BLaER1 treated with 17β-estradiol and CSF1 and Interleukin-3, amounts not matched to agents 10 nM and 100 nM (cell line): Measurements from ENCODE around the gene SHROOM3.

Source experiments
- H3K27ac ChIP-seq, 11 experiments: shearing (Covaris generic); formaldehyde crosslinking; 2 replicates each; pipeline ENCODE4 v1.8.1; 2022
- H3K27me3 ChIP-seq, 11 experiments: shearing (Covaris generic); formaldehyde crosslinking; 2 replicates each; pipeline ENCODE4 v1.8.1; 2022
- H3K36me3 ChIP-seq, 11 experiments: shearing (Covaris generic); formaldehyde crosslinking; 2 replicates each; pipeline ENCODE4 v1.8.1; 2022
- H3K4me1 ChIP-seq, 10 experiments: shearing (Covaris generic); formaldehyde crosslinking; 2 replicates each; pipeline ENCODE4 v1.8.1; 2022
- H3K4me2 ChIP-seq, 11 experiments: shearing (Covaris generic); formaldehyde crosslinking; 2 replicates each; pipeline ENCODE4 v1.8.1; 2022
- H3K4me3 ChIP-seq, 10 experiments: shearing (Covaris generic); formaldehyde crosslinking; 2 replicates each; pipeline ENCODE4 v1.8.1; 2022
- H3K9ac ChIP-seq, 11 experiments: shearing (Covaris generic); formaldehyde crosslinking; 2 replicates each; pipeline ENCODE4 v1.8.1; 2022
- H3K9me3 ChIP-seq, 11 experiments: shearing (Covaris generic); formaldehyde crosslinking; replicated peaks in 1 of 11; 2 replicates each; pipeline ENCODE4 v1.8.1; 2022
- H4K20me1 ChIP-seq, 11 experiments: shearing (Covaris generic); formaldehyde crosslinking; 2 replicates each; pipeline ENCODE4 v1.8.1; 2022
- Cebpa-rat ChIP-seq, 11 experiments: shearing (Covaris generic); IDR thresholded peaks; 2 replicates each; pipeline ENCODE4 v1.8.1; 2022

SHROOM3 gene

DNA sequence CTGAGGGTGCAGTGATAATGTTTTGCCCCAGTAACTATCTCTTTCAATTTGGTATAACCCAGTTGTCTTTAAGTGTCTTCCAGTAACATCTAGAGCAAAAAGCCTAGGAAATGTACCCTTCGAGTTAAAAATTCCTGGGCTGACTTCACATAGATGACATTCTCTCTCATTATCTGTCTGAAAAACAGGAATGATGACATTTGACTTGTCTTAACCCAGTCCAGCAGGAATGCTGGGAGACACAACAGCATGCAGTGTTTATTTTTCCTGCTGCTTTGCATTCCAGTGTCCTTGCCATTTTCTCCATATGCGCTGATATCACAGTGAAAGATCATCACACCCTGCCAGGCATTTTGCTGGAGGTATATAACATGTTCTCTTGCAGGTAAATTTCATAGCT lies 333.0 kb downstream of the SHROOM3 start:
- peaks cover 0 to 8% (median 3%) of the 10 kb centered on the region in 10 experiments; a peak in 8 of 20 replicates for H3K4me1 ChIP-seq
- H3K36me3 ChIP-seq: peaks cover 0 to 97% (median 72%) of the 10 kb centered on the region in 11 experiments; a peak in 17 of 22 replicates
- no peak for TF ChIP-seq Cebpa-rat (IDR thresholded peaks at IDR 0.05)
- no peak overlapping the region for H3K4me2 ChIP-seq
- H4K20me1 ChIP-seq: no peaks in the 10 kb centered on the region
- no peaks in the 10 kb centered on the region for H3K27me3 ChIP-seq
- no peak overlapping the region for H3K9ac ChIP-seq
- peaks cover 0 to 6% (median 0%) of the 10 kb centered on the region in 11 experiments; a peak in 3 of 22 replicates for H3K9me3 ChIP-seq
- no peak overlapping the region for H3K27ac ChIP-seq
- no peak overlapping the region for H3K4me3 ChIP-seq

DNA sequence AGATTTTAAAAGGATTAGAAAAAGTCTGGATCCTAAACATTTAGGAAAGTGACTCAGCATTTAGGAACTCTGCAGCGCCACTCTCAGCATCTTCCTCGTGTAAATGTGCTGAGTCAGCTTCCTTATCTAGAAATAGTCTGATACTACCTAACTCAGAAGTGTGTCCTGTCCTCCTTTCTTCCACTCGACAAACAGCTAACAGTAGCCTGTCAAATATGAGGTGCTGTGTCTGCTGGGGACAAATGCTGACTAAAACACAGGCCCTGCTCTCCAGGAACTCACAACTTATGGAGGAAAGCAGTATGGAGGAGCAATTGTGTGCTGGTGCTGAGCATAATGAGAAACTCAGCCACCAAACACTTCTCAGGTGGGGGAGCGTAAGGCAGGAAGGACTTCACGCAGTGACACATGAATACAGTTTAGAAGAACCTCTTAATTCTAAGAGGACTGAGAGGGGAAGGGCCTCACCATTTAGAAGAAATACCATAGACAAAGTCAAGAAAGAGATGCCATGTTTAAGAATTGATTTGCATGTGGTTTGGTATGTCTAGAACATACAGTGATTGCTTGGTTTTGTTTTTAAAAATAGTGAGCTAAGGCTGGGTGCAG lies 337.6 kb downstream of the SHROOM3 start:
- H3K36me3 ChIP-seq: peaks cover 0 to 99% (median 93%) of the 10 kb centered on the region in 11 experiments; a peak in 17 of 22 replicates
- peak overlapping the region in 4 of 11 experiments; percentile 27 to 34 (median 30); a peak in 4 of 22 replicates for H3K4me2 ChIP-seq

DNA sequence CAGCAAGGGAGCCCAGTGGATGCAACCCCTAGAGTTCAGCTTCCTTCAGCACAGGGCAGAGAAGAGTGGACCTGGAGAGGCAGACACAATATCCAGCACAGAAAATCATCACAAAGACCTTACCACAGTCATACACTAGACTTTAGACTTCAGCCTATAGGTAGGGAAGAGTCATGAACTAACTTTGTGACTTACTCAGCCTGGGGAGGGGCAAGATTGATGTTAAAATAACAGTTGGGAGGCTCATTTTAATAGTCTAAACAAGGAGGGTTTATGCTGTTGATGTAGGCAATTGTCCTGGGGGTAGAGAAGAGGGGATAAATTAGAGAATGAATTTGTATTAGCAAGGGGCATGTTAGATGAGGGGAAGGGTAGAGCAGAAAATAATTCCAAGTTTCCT lies 338.7 kb downstream of the SHROOM3 start:
- no peaks in the 10 kb centered on the region for H4K20me1 ChIP-seq
- H3K36me3 ChIP-seq: peaks cover 0 to 99% (median 94%) of the 10 kb centered on the region in 11 experiments; a peak in 17 of 22 replicates
- H3K9me3 ChIP-seq: peaks cover 0 to 10% (median 0%) of the 10 kb centered on the region in 11 experiments; a peak in 4 of 22 replicates
- no peak for TF ChIP-seq Cebpa-rat (IDR thresholded peaks at IDR 0.05)
- H3K4me3 ChIP-seq: no peak overlapping the region
- H3K4me2 ChIP-seq: no peak overlapping the region
- H3K4me1 ChIP-seq: peaks cover 0 to 8% (median 3%) of the 10 kb centered on the region in 10 experiments; a peak in 8 of 20 replicates
- H3K9ac ChIP-seq: no peak overlapping the region
- H3K27me3 ChIP-seq: no peaks in the 10 kb centered on the region
- no peak overlapping the region for H3K27ac ChIP-seq

More for the DNA sequence above, 337.6 kb downstream of the SHROOM3 start:
- Histone ChIP-seq H3K9ac (no peak overlapping the region), H3K27ac (peak overlapping the region in 2 of 11 experiments; percentile 31 to 43; a peak in 2 of 22 replicates), H3K9me3 (peaks cover 0 to 10% (median 0%) of the 10 kb centered on the region in 11 experiments; a peak in 4 of 22 replicates), H3K4me3 (no peak overlapping the region), H3K27me3 (no peaks in the 10 kb centered on the region), H3K4me1 (peaks cover 0 to 8% (median 3%) of the 10 kb centered on the region in 10 experiments; a peak in 8 of 20 replicates), H4K20me1 (no peaks in the 10 kb centered on the region)
- TF ChIP-seq Cebpa-rat (IDR thresholded peaks at IDR 0.05): no peak

DNA sequence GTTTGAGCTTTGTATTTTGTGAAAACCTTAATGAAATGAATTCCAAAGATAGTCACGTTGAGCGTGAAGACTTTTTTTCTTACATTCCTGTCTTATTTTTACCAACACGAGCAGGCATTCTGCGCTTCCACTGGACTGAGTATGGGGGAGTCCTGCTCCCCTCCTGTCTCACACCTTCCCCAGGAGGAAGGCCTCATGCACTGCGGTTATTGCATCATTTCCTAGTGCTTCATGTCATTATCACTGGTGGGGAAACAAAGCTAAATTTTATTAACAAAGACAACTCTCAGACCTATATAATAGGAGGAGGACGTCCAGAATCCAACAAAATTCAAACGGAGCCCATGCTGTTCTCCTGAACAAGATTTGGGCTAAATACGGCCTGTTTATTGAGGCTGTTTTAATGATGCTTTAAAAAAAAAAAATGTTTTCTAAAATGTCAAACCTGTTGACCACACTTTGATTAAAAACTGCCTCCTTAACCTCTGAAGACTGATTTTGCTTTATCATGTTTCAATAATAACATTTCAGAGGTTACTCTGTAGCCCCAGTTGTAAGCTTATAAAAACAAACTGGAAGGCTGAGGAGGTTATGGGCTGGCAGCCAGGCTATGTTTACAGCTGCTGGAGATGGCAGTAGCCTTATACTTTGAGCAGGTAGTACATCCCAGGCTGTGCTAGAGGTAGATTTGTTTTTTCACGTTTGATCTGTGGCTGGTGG lies 344.9 kb downstream of the SHROOM3 start:
- peaks cover 0 to 92% (median 79%) of the 10 kb centered on the region in 11 experiments; a peak in 17 of 22 replicates for H3K36me3 ChIP-seq
- H3K27ac ChIP-seq: no peak overlapping the region
- H3K9ac ChIP-seq: no peak overlapping the region
- H3K9me3 ChIP-seq: peaks cover 0 to 10% (median 0%) of the 10 kb centered on the region in 11 experiments; a peak in 2 of 22 replicates
- H3K4me2 ChIP-seq: no peak overlapping the region
- H4K20me1 ChIP-seq: no peaks in the 10 kb centered on the region
- peaks cover 0 to 9% (median 0%) of the 10 kb centered on the region in 10 experiments; a peak in 2 of 20 replicates for H3K4me1 ChIP-seq
- no peak overlapping the region for H3K4me3 ChIP-seq
- 0 out of 22 replicates have a peak, but pooled peaks of 1 of the 11 experiments have one; percentile 37 for TF ChIP-seq Cebpa-rat (IDR thresholded peaks at IDR 0.05)
- no peaks in the 10 kb centered on the region for H3K27me3 ChIP-seq

DNA sequence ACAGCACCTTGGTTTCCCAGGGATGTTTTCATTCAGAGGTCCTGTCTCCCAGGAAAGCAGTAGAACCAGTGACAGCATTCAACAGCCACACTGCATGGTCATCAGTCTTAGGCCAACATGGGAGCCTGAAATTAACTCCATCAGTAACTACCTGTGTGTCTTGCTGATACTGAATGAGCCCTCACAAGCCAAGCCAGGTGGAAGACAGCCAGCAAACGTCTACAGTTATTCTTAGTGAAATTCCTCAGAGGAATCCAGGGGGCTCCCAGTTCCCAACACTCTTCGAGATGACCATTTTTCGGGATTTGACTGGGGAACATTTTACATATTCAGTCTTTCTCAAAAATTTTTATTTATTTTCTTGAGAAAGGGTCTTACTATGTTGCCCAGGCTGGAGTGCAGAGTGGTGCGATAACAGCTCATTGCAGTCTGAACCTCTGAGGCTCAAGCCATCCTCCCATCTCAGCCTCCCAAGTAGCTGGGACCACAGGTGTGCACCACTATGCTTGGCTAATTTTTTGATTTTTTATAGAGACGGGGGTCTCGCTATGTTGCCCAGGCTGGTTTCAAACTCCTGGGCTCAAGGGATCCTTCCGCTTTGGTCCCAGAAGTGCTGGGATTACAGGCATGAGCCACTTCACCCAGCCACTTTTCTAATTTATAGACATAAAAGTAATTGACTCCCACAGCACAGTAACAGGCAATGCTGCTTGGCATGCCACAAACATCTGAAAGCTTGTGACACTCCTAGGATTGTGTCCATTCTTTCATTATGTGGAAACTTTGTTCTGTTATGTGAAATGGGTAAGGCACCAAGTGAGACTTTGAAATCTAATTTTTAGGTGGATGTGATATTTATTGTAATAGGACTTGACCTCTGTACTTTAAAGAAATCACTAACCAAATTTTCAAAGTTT lies 346.0 kb downstream of the SHROOM3 start:
- Histone ChIP-seq H3K27ac (no peak overlapping the region), H3K4me3 (no peak overlapping the region), H3K4me2 (no peak overlapping the region)

DNA sequence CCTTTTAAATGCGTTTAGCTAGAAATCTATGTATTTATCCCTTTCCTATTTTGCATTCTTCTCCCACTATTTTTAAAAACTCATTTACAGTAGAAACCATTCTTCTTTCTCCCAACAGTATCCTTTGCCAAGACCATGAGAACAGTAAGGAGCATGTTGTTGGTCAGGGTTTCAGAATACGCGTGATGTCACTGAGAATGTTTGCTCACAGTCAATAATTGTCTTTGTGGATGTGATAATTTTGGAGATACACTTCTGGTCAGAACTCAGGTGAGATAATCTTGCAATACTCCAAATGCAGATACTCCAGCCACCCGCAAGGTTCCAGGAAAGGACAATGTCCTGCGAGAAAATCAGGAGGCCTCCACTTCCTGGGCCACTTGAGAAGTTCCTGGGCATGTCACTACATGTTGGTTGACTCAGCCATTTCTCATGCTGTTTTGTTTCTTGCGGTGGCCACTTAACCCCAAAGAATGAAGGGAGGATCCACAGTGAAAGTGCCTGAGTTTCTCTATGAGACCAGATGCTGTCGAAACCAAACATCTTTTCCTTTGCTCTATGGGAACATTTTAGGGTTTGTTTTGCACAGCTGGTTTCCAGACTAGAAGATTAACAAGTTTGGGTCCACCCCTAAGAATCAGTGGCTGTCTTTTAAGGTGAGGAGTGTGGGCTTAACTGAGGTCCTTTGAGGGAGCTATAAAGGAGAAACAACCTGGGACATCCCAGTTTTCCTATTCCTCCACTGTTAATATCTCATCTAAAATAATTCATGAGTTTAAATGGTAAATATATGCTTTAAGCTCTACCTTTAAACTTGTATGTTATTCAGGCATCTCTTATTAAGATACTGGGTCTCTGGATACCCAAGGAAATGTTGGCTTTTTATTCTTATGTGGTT lies 346.9 kb downstream of the SHROOM3 start:
- Histone ChIP-seq H3K4me1 (peaks cover 0 to 9% (median 0%) of the 10 kb centered on the region in 10 experiments; a peak in 2 of 20 replicates), H3K4me2 (peak overlapping the region in 2 of 11 experiments; percentile 6 to 46; a peak in 3 of 22 replicates), H4K20me1 (no peaks in the 10 kb centered on the region), H3K9ac (no peak overlapping the region), H3K4me3 (no peak overlapping the region), H3K27ac (peak overlapping the region in 4 of 11 experiments; percentile 8 to 43 (median 19); a peak in 6 of 22 replicates), H3K27me3 (no peaks in the 10 kb centered on the region), H3K9me3 (peaks cover 0 to 1% (median 0%) of the 10 kb centered on the region in 11 experiments; a peak in 1 of 22 replicates), H3K36me3 (peaks cover 0 to 81% (median 61%) of the 10 kb centered on the region in 11 experiments; a peak in 17 of 22 replicates)
- TF ChIP-seq Cebpa-rat (IDR thresholded peaks at IDR 0.05): no peak

More for the DNA sequence above, 346.0 kb downstream of the SHROOM3 start:
- Histone ChIP-seq H4K20me1 (no peaks in the 10 kb centered on the region), H3K9me3 (peaks cover 0 to 8% (median 0%) of the 10 kb centered on the region in 11 experiments; a peak in 2 of 22 replicates), H3K36me3 (peaks cover 0 to 82% (median 70%) of the 10 kb centered on the region in 11 experiments; a peak in 17 of 22 replicates), H3K4me1 (peaks cover 0 to 9% (median 0%) of the 10 kb centered on the region in 10 experiments; a peak in 2 of 20 replicates), H3K27me3 (no peaks in the 10 kb centered on the region), H3K9ac (no peak overlapping the region)
- no peak for TF ChIP-seq Cebpa-rat (IDR thresholded peaks at IDR 0.05)

DNA sequence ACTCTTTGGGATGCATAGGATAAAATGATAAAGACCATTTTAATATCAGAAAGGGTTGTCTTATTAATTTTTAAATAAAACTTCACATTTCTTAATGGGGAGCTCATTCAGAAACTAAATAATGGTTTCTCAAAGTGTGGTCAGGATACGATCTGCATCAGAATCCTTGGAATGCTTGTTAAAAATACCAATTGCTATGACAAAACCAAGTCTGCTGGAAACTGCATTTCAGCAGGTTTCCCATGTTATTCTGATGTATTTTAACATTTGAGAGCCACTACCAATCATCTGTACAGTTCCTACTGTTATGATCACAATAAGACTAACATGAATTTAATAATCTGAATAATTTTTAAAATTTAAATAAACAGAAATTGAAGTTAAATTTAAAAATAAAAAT lies 347.8 kb downstream of the SHROOM3 start:
- Histone ChIP-seq H3K9ac (no peak overlapping the region), H3K27me3 (no peaks in the 10 kb centered on the region), H3K4me2 (no peak overlapping the region)

More for the DNA sequence above, 347.8 kb downstream of the SHROOM3 start:
- TF ChIP-seq Cebpa-rat (IDR thresholded peaks at IDR 0.05): no peak
- no peak overlapping the region for H3K27ac ChIP-seq
- H4K20me1 ChIP-seq: no peaks in the 10 kb centered on the region
- H3K36me3 ChIP-seq: peaks cover 0 to 74% (median 53%) of the 10 kb centered on the region in 11 experiments; a peak in 17 of 22 replicates
- H3K4me3 ChIP-seq: no peak overlapping the region
- H3K9me3 ChIP-seq: peaks cover 0 to 2% (median 0%) of the 10 kb centered on the region in 11 experiments; a peak in 1 of 22 replicates
- H3K4me1 ChIP-seq: peaks cover 0 to 9% (median 0%) of the 10 kb centered on the region in 10 experiments; a peak in 2 of 20 replicates
